Stimulated activated CD4-positive, alpha-beta T cell treated with anti-CD3 and anti-CD28 coated beads, TNF-alpha, amount 100 ng/mL, for 24 hours (primary cell): Measurements from ENCODE around the gene ZFP36L1.

Source experiments
- DNase-seq, 3 experiments: peaks; one replicate each; pipeline ENCODE4 v3.0.0-alpha.2; 2020; ENCODE audit warnings: low read depth in 3 of 3

The ZFP36L1 gene

DNA sequence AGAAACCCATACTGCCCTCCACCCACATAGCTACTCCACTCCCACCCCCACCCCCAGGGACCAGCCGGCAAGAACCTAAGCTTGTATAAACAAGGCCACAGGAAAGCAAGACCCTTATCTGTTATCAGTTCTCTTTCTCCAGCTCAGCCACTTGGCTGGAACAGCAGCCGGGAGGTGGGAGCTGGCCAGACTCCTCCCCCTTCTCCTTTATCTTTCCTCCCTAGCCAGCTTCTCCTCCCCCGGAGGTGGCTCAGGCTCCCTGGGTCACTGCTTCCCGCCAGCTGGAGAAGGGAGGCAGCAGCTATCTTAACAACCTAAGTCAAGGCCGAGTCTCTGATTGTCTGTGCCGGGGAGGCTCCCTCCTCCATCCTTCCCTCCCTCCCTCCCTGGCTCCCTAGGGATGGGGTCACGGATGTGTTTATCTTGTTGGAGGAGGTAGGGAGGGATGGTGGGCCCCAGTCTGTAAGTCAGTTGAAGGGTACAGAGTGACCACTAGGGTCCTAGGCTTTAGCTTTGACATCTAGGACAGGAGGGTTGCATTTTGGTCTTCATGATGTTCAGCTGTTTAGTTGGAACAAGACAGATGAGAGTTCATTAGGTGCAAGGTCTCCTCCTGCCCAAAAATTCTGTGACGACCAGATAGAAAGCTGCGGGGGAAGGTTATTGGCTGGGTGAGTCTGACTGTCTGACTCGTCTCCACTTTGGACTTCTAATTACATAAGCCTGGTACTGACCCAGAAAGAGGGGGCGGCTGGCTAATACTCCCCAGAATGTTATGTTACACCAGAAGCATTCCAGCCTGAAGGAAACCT lies 29.7 kb downstream of the ZFP36L1 start:
- no peak for DNase-seq

DNA sequence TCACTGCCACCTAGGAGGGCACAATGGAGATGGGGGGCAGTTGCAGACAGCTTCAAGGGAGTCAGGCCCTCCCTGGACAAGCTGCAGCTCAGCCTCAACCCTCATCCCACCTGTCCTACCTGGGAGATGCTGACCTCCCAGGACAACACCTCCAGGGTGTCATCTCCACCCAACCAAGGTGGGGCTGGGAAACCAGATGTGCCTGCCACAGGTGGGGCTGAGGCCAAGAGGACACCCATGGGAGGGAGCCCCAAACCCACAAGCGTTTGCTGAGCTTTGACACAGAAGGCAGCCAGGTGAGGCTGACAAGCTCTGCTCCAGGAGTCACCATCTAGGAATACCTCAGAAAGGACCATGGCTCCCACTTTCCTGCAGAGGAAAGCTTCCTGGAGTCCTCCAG lies 31.5 kb downstream of the ZFP36L1 start:
- DNase-seq, result no peak

DNA sequence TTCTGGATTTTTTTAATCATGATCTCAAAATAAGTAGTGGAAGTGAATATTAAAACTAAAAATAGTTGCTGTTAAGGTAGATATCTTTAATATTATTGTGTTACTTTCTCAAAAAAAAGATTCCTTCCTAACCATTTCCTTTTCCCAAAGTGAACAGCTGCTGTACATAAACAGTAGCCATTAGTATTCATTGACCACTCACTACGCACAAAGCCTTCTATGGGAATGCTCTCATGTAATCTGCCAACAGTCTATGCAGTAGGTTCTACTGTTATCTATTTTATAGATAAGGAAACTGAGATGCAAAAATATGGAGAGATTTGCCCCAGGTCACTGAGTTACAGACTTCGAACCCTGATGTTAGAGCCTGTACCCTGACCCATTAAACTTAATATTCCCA lies 32.1 kb downstream of the ZFP36L1 start:
- no peak for DNase-seq

DNA sequence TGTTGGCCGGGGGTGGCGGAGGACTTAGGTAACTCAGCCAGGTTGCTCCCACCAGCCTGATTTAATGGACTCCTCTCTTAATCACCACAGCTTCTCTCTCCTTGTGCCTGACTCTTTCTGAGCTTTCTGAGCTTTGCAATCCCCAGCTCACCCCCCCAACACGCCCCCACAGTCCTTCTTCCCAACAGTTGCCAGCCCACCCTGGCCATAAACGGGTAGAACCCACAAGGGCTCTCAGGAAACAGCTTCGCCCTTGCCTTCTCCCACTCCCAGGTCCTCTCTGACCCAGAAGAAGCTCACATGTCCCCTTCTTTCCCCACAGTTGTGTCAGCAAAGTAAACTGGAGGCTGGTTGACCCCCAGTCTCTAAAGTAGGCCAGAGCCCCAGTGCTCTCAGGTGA lies 32.9 kb downstream of the ZFP36L1 start:
- no peak for DNase-seq

DNA sequence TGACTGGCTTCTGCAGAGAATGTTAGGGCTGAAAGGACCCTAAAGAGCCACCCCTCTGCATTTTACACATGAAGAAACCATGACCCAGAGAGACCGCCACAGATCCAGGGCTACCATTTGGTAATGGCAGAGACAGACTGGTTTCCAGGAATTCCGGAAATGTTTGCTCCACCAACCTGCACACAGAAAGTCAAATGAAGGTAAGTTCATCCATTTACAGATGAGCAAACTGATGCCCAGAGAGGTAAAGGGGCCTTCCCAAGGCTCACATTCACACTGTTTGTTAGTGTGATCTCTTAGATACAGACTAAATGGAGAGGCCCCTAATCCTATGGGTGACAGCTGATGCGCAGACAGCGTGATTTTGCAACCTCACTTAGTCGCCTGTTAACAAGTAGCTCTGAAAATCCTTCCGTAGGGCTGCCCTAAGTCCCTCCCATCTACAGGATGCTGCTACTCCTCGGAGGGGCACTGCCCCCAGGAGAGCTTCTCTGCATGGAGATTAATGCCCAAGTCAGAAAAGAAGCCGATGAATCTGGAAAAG lies 33.8 kb downstream of the ZFP36L1 start:
- DNase-seq, result no peak

DNA sequence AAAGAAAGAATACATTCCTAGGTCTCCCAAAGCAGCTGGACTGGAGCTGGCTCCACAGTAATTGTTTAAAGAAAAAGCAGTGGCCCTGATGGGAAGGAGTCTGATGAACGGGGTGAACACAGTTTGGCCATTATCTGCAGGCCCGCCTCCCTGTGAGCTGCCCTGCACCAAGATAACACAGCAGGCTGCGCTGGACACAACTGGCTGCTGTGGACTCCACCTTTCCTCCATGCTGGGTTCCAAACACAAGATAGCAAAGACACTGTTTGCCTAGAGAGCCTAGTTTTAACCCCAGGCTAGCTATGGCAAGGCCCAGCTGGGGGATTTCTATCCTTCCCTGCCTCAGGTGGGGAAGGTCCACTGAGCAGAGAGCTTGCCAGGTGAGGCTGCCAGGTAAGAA lies 34.6 kb downstream of the ZFP36L1 start:
- no peak for DNase-seq

DNA sequence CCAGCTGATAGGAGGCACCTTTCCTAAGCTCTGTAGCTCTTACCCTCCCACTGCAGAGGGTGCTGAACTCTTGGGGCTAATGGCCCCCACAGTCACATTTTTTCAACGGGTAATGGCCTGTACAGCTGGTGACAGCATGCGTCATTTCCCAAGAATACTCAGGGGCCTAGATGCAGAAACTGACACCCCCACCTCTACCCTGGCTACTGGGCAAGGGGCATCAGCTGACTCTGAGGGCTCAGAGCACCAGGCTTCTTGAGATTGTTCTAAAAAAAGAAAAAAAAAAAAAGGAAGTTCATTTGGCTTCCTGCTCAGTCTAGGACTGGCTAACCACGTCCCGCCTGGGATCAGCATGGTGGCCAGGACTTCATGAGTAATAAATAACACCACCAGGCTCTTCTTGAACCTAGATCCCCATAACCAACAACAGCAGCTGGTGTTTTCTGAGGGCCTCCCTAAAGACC lies 35.2 kb downstream of the ZFP36L1 start:
- no peak for DNase-seq

DNA sequence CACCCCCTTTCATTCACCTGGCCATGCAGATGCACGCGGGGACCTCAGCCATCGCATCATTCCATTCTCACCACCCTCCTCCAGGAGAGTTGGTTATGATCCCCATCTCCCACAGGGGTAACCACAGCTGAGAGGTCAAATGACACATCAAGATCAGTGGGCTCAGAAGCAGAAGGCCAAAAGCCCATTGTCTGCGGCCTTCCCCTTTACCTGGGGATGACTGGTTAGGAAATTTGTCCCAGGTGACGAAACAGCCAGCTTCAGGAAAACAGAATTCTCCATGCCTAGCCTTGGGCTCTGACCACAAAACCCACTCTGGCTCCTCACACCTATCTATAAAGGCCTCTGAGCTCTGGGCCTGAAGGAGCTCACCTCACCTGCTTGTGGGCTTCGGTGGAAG lies 36.1 kb downstream of the ZFP36L1 start:
- DNase-seq, result no peak

DNA sequence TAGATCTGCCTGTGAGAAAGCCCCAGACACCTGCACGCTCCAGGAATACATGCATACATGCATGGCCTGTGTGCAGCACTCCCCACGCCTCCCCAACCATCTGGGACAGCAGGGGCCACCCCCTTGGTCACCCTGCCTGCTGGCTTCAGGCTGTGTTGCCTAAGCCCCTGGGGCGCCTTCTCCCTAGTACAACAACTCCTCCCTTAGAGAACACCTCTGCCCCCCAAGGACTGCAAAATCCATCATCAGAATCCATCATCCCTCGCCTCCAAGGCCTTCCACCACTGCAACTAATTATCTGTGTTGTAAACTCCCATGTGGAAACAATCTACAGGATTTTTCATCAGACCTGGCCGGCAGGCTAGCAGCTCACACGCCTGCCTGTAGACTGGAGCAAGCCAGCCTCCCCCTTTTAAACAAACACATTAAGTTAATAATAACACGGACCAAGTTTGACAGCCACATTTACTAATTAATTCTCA lies 36.8 kb downstream of the ZFP36L1 start:
- no peak for DNase-seq

DNA sequence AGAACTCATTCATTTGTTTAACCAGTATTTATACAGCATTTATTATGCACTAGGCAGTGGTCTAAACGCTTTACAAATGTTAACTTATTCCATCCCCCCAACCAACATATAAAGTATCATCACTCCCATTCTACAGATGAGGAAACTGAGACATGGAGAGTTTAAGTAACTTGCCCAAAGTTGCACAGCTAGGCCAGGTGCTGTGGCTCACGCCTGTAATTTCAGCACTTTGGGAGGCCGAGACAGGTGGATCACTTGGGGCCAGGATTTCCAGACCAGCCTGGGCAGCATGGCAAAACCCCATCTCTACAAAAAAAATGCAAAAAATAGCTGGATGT lies 37.9 kb downstream of the ZFP36L1 start:
- DNase-seq, result no peak

DNA sequence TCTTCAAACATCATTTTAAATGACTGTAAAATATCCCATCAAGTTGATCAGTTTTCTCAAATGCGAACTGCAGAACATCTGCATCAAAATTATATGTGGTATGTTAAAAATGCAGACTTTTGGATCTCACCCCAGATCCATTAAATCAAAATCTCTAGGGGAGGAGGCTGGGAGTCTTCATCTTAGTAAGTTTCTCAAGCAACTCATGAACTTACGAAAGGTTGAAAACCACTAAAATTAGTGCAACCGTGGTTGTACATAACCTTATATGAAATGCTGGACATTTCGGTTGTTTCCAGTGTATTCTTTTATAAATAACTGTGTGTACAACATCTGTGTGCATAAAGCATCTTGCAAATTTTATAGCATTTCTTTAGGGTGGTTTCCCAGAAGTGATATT lies 39.2 kb downstream of the ZFP36L1 start:
- DNase-seq, result no peak

DNA sequence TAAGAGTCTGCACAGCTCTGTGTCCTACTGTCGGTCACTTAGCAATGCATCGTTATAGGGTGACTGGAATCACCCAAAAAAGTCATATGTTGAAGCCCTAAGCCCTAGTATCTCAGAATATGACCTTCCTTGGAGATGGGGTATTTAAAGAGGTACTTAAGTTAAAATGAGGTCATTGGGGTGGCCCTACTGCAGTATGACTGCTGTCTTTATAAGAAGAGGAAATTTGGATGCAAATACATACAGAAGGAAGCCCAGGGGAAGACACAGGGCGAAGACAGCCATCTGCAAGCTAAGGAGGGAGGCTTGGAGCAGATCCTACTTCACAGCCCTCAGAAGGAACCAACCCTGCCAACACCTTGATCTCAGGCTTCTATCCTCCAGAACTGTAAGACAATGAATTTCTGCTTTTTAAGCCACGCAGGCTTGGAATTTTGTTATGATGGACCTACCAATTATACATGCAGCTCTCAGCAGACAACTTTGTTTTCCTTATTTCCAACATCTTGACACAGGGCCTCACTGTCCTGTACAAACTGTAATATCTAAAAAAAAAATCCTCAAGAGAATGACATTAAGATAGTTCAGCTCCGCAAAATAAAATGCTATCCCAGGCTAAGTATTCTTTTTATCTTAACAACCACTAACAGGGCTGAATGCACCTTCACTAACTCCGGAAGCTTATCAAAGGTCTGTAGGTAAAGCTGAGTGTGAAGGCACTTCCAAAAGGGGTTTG lies 40.4 kb downstream of the ZFP36L1 start:
- no peak for DNase-seq

DNA sequence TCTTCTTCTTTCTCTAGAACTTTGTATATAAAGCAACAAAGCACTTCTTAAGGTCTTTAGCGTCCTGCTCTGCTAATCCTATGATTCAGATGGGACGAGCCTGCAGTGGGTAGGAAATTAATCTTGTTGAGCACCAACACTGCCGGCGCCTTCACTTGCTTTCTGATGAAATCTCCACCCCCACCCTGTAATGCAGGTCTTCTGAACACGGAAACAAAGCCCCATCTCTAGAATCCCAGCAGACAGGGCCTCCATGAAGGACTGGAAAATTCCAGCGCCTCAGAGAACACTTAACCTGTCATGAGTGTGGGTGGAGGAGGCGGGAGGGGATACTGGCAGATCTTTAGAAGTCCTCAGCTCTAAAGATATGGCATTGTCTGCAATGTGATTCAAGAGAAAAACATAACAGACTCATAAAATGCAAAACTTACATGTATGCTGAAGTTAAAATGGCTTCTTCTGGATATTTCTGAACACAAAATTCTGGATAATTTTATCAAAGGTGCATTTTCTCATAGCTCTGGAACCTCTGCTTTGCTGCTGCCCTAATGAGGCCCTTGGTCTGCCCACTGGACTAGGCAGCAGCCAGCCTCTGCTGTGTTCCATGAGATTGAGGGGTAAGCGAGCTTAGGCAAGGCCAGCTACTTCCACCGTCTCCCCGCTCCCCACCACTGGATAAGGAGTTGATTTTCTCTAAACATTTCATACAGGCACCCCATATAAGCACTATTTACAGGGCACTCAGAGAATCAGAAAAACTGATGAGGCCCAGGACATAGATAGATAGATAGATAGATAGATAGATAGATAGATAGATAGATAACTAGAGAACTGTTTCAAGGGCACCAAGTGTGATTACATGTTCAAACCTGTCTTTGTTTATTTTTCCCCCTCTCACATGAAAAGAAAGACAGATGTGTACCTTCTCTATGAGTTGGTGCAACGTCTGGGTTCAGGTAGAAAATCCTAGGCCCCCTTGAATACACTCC lies 43.1 kb downstream of the ZFP36L1 start:
- DNase-seq, result no peak

DNA sequence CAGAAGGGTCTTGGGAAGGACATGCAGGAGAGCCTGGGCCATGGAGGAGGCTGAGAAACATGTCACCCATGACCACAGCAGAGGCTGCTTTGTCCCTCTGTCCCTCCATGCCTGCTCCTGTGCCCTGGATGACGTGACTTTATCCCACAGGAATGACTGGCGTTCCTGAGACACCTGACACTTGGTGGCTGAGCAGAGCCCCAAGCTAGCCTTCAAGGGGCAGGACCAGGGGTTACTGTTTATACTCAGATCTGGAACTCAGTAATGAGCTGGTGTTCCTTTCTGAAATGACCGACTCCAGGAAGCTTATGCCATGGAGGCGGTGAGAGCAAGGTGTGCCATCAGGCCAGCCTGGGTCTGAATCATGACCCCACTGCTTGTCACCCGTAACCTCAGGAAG lies 44.2 kb downstream of the ZFP36L1 start:
- DNase-seq, result no peak

DNA sequence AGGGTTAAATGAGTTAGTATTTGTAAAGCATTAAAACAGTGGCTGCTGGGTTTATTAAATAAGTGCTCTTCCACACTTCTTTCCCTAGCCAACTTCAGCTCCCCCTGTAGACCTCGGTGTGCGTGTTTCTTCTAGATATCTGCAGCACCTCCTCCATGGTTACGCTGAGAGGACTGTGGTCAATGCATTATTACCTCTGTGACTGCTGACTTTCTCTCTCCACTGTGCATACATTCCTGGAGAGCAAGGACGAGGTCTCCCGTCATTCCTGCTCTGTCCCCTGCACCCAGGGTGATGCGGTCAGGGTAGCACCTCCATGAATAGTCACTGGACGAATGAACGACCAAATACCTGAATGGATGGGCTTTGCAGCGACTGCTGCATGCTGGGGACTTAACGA lies 44.6 kb downstream of the ZFP36L1 start:
- DNase-seq, result no peak

DNA sequence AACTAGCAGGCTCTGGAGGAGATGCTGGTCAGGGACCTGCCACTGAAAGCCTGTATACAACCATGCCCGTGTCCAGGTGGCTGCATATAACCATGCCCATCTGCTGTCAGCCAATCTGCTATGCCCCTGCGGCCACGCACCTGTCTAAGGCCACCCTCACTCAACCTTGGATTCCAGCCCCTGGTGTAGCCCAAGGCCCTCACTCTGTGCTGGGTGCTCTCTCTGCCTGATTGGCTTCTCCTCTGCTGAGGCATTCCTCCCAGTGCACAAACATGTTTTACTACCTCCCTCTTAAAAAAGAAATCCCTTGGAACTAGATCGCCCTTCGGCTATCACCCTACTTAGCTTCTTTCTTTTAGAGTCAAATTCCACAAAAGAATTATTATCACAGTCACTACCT lies 45.5 kb downstream of the ZFP36L1 start:
- DNase-seq, result no peak

DNA sequence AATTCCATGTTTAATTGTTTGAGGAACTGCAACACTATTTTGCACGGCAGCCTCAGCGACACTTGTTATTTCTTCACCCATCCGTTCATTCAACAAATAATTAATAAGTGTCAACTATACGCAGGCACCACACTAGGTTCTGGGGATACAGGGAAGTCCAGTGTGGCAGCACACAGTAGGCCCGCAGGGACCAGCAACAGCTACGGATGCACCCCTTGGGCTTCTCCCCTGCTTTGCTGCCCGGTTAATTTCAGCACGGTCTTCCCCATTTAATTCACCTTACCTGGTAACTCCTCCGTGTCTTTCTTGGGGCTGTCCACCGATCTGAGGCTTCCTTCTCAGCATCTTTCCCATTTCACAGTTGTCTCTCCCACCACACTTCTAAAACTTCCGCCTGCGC lies 48.3 kb downstream of the ZFP36L1 start:
- DNase-seq, result no peak

DNA sequence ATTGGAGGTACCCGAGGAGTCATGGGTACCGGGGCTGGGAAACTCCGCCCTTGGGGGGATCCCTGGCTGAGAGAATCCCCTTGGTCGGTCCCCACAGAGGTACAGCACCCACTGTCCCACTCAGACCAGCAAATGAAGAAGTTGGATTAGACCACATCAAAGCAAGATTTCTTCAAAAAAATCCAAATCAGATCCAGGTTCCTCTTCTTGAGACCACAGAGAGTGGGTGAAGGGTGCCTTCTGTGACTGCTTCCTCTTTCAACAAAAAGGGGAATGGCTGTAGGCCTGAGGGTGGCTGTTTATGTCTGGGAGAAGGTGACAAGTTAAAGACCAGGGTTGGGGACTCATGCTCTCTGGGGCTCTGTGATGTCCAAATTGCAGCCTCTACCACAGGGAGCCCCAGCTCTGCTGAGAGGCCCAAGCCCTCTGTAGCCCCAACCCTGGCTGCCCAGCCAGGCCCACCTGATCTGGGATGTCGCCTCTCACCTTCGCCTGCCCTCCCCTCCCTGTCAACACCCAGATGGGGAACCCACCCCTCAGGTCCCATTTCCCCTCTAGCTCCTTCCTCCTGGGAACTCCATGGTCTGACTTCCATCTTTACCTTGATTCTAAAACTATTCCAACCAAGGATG lies 50.9 kb downstream of the ZFP36L1 start:
- DNase-seq, result no peak

DNA sequence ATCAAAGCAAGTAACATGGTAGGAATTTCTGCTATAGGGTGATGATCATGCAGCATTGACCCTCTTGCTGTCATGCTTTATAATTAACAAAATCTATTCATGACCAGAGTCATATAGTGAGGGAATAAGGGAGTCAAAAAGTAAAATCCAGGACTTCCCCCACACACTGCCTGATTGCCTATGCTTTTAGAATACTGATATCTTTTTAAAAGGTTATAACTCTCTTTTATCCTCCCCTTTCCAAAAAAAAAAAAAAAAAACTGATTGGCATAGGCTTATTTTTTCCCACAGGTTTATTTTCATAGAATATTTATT lies 51.4 kb downstream of the ZFP36L1 start:
- DNase-seq, result no peak

DNA sequence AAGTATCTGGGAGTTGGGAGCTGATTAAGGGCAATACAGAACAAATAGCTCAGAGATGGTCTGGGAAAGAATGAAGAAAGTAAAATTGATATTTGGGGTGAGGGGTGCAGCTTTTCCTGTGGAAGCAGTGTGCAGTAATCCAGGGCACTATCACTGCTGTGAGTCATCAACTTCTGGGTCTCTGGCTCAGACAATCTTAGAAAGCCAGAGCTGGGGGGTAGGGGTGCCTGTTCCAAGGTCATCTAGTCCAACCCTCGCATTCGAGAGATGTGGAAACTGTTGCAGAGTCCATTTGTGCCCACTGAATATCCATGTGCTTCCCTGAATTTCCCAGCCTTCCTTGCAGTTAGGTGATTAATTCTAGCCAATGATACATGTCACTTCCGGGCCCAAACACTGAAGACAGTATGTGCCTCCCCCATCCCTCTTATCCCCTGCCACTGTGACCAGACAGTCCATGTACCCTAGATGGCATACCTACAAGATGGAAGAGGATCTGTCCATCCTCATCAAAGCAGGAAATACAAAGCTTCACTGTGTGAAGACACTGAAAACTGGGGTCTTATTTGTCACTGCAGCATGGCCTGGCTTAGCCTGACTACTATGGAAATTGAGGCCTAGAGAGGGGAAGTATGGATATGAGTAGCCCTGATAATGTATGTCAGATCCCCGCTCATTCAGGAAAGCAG lies 51.9 kb downstream of the ZFP36L1 start:
- no peak for DNase-seq

DNA sequence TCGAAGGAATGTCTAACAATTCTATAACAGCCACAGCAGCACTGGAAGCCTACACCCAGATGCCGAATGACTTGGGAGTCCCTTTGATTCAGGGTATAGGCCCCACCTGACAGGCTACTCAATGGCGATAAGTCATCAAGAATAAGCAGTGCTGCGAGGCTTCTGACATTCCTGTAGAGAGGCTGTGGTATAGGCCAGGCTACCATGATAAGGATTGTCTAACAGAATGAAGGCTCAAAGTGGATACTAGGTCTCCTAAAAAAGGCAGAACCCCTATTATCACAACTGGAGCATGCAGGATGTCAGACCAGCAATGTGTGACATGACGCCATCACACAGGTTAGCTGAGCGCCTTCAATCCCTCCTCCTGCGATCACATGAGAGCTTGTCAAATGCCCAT lies 53.2 kb downstream of the ZFP36L1 start:
- DNase-seq, result no peak
